Measurements from ENCODE around the gene IQGAP3.

GRCh38 chr1:156612666-156613065 is 40.3 kb upstream of the IQGAP3 start:
- no peak for TF ChIP-seq POLR2A (IDR thresholded peaks at IDR 0.05; ENCODE audit: low read depth, low read length)
- TF ChIP-seq TAF1 (IDR thresholded peaks at IDR 0.05; ENCODE audit: borderline replicate concordance, low read depth, low read length): no peak

Measured in GM12892 (cell line).